Fibroblast of mammary gland (primary cell): ENCODE data around the gene PLCH2.
A peak's percentile ranks its signal among the peaks of the same experiment; 100 is the strongest.

Experiments used
- DNase-seq: peaks from one replicate; pipeline ENCODE4 v3.0.0-alpha.2; 2010; ENCODE audit warnings: low read depth
- H3K4me3 ChIP-seq: 2 replicates; pipeline ENCODE4 v1.5.1; 2011; ENCODE audit warnings: low read depth, mild to moderate bottlenecking, low read length, moderate library complexity; ENCODE audit not compliant: control insufficient read depth
- TF ChIP-seq, protein P1 (sequence below): conservative IDR thresholded peaks from 2 replicates; pipeline ENCODE4 v1.5.1; 2011; ENCODE audit warnings: low read depth, low read length, inconsistent platforms; ENCODE audit not compliant: control insufficient read depth, insufficient read depth

The PLCH2 gene

DNA sequence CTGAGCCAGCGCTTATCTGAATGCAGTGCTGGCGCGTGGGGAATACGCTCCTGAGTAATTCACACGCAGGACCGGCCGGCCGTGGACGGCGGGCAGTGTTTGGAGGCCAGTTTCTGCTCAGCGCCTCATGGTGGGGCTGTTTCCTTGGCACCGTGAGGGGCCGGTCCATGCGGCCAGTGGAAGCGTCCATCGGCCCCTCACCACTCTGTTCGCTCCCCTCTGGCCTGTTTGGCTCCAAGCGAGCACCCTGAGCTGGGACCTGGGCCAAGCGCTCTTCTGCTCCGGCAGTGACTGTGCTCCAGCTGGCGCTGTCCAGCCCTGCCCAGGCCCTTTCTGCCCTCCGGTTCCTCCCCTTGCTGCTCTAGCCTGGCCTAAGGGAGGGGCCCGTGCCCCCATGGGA, 16.3 kb upstream of the PLCH2 start:
- DNase-seq: peak; percentile 60
- H3K4me3 ChIP-seq: no peak overlapping the region
- TF ChIP-seq, protein P1, sequence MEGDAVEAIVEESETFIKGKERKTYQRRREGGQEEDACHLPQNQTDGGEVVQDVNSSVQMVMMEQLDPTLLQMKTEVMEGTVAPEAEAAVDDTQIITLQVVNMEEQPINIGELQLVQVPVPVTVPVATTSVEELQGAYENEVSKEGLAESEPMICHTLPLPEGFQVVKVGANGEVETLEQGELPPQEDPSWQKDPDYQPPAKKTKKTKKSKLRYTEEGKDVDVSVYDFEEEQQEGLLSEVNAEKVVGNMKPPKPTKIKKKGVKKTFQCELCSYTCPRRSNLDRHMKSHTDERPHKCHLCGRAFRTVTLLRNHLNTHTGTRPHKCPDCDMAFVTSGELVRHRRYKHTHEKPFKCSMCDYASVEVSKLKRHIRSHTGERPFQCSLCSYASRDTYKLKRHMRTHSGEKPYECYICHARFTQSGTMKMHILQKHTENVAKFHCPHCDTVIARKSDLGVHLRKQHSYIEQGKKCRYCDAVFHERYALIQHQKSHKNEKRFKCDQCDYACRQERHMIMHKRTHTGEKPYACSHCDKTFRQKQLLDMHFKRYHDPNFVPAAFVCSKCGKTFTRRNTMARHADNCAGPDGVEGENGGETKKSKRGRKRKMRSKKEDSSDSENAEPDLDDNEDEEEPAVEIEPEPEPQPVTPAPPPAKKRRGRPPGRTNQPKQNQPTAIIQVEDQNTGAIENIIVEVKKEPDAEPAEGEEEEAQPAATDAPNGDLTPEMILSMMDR: peak; percentile 27

DNA sequence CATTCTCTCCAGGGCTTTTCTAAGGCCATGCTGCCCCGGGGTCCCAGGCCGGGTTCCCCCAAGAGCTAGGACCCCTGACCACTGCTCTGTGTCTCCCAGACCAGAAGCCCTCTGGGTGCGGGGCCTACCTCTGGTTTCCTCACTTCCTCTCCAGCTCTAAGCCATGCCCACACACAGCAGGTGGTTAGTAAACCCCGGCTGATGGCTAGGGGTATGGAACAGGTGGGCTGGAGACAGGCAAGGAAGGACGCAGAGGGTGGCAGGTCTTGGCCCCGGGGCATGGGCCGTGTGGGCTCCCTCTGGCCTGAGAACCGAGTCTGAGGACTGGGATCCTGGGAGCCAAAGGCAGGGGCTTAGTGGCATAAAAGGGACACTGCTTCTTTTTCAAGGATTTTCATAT, 15.9 kb upstream of the PLCH2 start:
- no peak overlapping the region for H3K4me3 ChIP-seq
- TF ChIP-seq, protein P1: no peak

DNA sequence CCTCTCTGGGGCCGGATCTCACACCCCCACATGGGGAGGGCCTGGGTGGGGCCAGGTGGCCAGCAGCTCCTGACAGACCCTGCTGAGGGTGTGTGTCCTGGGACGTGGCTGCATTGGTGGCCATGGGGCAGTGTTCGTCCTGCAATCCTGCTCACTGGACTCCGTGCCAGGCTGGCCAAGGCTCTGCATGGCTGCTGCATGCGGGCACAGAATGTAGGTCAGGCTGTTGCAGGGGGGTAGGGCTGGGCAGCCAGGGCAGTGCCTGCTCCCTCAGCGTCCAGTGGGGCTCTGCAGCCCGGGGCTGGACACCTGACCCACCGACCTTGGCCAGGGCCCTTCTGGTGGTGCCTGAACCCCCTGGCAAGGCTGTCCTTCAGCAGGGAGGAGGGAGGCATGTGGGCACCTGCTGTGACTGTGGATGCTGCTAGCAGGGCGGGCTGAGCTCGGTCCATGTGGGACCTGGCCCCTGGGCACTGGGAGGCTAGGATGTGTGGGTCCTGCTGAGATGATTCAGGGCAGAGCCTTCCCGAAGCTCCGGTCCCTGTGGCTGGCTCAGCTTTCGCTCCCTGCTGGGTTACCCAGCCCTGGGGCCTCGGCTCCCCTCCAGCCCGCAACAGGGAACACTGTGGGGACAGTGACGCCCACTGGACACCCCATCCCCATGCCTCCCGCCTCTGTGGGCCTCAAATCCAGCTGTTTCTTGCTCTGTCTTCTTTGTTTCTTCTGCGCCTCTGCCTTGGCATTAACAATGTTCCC, 14.9 kb upstream of the PLCH2 start:
- TF ChIP-seq, protein P1: no peak
- DNase-seq: no peak
- H3K4me3 ChIP-seq: no peak overlapping the region

More for the DNA sequence above, 15.9 kb upstream of the PLCH2 start:
- no peak for DNase-seq

GRCh38 chr1:2462819-2463218, 13.3 kb upstream of the PLCH2 start:
- DNase-seq: no peak

GRCh38 chr1:2463396-2463795, 12.7 kb upstream of the PLCH2 start:
- no peak overlapping the region for H3K4me3 ChIP-seq
- DNase-seq: no peak

More at GRCh38 chr1:2462819-2463218, 13.3 kb upstream of the PLCH2 start:
- TF ChIP-seq, protein P1: no peak
- no peak overlapping the region for H3K4me3 ChIP-seq

GRCh38 chr1:2465371-2466269, 10.5 kb upstream of the PLCH2 start:
- no peak overlapping the region for H3K4me3 ChIP-seq
- DNase-seq: no peak
- TF ChIP-seq, protein P1: no peak

More at GRCh38 chr1:2463396-2463795, 12.7 kb upstream of the PLCH2 start:
- TF ChIP-seq, protein P1: no peak
